ENCODE results near the gene CLDN6. TPM values are rescaled to one million over a fixed set of nuclear protein-coding genes. Genes with fewer than 3 reads are reported as not detected.

Gene CLDN6, protein sequence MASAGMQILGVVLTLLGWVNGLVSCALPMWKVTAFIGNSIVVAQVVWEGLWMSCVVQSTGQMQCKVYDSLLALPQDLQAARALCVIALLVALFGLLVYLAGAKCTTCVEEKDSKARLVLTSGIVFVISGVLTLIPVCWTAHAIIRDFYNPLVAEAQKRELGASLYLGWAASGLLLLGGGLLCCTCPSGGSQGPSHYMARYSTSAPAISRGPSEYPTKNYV
- polyA plus RNA-seq (2013, experiment 1 of 2) = 508 TPM
- polyA plus RNA-seq (2013, experiment 2 of 2) = 491 TPM

DNA sequence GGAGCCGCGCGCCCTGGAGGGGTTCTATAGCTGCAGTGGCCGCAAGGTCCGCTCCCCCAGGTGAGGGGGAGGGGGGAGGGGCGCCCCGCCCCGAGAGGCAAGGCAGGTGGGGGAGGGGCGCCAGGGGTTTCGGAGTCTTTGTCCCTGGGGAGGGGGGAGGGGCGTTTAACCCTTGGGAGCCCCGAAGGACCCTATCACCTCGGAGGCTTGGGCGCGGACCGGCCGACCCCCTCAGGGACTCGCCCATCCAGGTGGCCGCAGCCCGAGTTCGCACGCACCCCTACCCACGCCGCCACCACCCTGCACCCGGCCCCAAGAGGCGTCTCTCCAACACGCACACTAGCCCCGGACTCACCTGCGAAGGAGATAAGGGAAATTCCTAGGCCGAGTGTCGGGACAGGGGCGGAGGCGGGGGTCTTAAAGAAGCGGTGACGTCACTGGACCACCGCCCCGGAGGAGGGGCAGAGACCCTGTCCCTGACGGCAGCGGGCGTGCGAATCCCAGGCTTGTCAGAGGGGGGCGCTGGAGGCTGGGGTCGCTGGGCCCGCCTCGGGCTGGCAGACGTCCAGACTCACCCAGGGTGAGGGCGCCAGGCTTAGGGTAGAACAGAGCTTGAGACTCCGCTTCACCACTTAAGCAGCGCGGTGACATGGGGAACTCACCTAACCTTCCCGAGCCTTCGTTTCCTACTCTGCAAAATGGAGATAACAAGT lies at the start of gene CLDN6:
Gene CLDN6 (minus strand): TSS at position 390 of the 713 bp plus-strand sequence. CDS start 2,162 bp downstream, outside the sequence.
- no CpG with 5 or more reads among the region's 52 CpGs for WGBS (ENCODE audit: extremely low coverage, insufficient coverage, low lambda C conversion rate)
- Histone ChIP-seq H3K79me2 (ENCODE audit: control insufficient read depth, insufficient read depth, low read length) (peaks cover 21% of the 10 kb centered on the region), H3K27me3 (ENCODE audit: insufficient read depth, low read length, poor library complexity) (no peaks in the 10 kb centered on the region), H3K56ac (ENCODE audit: low read length) (peak within 1 kb of the TSS; percentile 97), H3K4me2 (ENCODE audit: low read length) (peak within 1 kb of the TSS; percentile 94), H4K8ac (ENCODE audit: low read depth, low read length) (no peak within 1 kb of the TSS), H3K27ac (ENCODE audit: low read depth, low read length) (peak within 1 kb of the TSS; percentile 81), H3K23ac (ENCODE audit: low read length) (peak within 1 kb of the TSS; percentile 29), H2AK5ac (ENCODE audit: low read length) (peak within 1 kb of the TSS; percentile 69), H3K18ac (ENCODE audit: low read length) (peak within 1 kb of the TSS; percentile 92), H2BK120ac (ENCODE audit: low read depth, low read length) (no peak within 1 kb of the TSS), H3K9ac (ENCODE audit: low read length) (peak within 1 kb of the TSS; percentile 98), H2BK5ac (ENCODE audit: low read length) (peak within 1 kb of the TSS; percentile 84), H4K5ac (ENCODE audit: low read length) (no peak within 1 kb of the TSS), H3K79me1 (ENCODE audit: low read length) (peaks cover 6% of the 10 kb centered on the region), H3K4ac (ENCODE audit: low read depth, low read length) (peak within 1 kb of the TSS; percentile 93), H3K4me1 (ENCODE audit: control insufficient read depth, low read depth, low read length) (peaks cover 9% of the 10 kb centered on the region), H3K36me3 (ENCODE audit: control insufficient read depth, insufficient read depth, low read length) (peaks cover 2% of the 10 kb centered on the region), H2BK15ac (replicated peaks; ENCODE audit: low read depth) (no peak within 1 kb of the TSS), H3K4me3 (ENCODE audit: low read length) (peak within 1 kb of the TSS; percentile 89)
- DNase-seq = peak; percentile 98

DNA sequence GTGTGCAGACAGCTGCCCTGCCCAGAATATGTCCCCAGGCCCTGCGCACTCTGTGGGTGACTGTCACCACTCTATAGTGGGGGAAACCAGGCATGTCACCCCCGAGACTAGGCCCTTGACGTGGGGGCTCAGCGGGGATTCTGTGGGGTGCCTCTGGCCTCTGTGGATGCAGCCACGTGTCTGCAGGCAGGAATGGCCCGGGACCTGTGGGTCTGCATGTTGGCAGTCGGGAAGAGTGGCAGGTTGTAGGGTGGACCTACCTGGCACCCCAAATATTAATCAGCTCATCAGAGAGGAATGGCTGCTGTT lies 48.4 kb upstream of the CLDN6 start:
- no peak overlapping the region for H3K4me3 ChIP-seq (ENCODE audit: low read length)
- no peaks in the 10 kb centered on the region for H3K79me1 ChIP-seq (ENCODE audit: low read length)
- H2BK120ac ChIP-seq (ENCODE audit: low read depth, low read length) = no peak overlapping the region
- H2BK5ac ChIP-seq (ENCODE audit: low read length) = no peak overlapping the region
- no peak overlapping the region for H3K56ac ChIP-seq (ENCODE audit: low read length)
- no peaks in the 10 kb centered on the region for H3K27me3 ChIP-seq (ENCODE audit: insufficient read depth, low read length, poor library complexity)
- no peak overlapping the region for H3K18ac ChIP-seq (ENCODE audit: low read length)
- H3K4ac ChIP-seq (ENCODE audit: low read depth, low read length) = no peak overlapping the region
- H3K27ac ChIP-seq (ENCODE audit: low read depth, low read length) = no peak overlapping the region
- no peak overlapping the region for H4K5ac ChIP-seq (ENCODE audit: low read length)
- no peak overlapping the region for H3K9ac ChIP-seq (ENCODE audit: low read length)
- WGBS (ENCODE audit: extremely low coverage, insufficient coverage, low lambda C conversion rate) = no CpG with 5 or more reads among the region's 7 CpGs
- H3K36me3 ChIP-seq (ENCODE audit: control insufficient read depth, insufficient read depth, low read length) = no peaks in the 10 kb centered on the region
- no peak overlapping the region for H2AK5ac ChIP-seq (ENCODE audit: low read length)
- no peak overlapping the region for H4K8ac ChIP-seq (ENCODE audit: low read depth, low read length)
- no peak for DNase-seq
- H3K79me2 ChIP-seq (ENCODE audit: control insufficient read depth, insufficient read depth, low read length) = no peaks in the 10 kb centered on the region
- H3K23ac ChIP-seq (ENCODE audit: low read length) = no peak overlapping the region
- H3K4me1 ChIP-seq (ENCODE audit: control insufficient read depth, low read depth, low read length) = no peaks in the 10 kb centered on the region
- H3K4me2 ChIP-seq (ENCODE audit: low read length) = no peak overlapping the region
- no peak overlapping the region for H2BK15ac ChIP-seq (replicated peaks; ENCODE audit: low read depth)

DNA sequence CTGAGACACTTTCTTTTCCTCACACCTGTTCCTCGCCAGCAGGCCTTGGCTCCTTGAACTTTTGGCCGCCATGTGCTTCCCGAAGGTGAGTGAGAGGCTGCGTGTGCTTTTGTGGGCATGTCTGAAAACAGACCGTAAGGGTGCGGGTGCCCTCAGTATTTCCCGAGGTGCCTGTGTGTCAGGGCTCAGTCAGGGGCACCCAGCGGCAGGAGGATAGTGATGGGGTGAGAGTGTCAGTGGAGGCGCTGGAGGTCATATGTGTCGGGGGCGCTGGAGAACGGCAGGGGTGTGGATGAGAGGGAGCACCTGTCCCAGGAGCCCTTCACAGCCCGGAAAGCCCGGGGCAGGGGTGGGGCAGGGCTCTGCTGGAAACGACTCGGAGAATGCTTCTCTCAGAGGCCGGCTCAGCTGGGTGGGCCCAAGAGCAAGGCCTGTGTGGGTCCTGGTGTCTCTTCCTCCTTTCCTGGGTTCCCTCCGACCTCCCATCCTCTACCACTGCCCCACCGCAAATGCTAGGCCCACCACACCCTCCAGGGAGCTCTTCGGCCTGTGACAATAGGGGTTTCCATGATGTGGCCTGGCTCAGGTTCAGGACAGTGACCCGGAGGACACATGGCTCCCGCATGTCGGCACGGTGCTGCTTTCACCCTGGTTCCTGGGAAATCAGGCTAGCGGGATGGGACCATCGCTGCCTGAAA lies 47.9 kb upstream of the CLDN6 start:
- no peak overlapping the region for H4K5ac ChIP-seq (ENCODE audit: low read length)

DNA sequence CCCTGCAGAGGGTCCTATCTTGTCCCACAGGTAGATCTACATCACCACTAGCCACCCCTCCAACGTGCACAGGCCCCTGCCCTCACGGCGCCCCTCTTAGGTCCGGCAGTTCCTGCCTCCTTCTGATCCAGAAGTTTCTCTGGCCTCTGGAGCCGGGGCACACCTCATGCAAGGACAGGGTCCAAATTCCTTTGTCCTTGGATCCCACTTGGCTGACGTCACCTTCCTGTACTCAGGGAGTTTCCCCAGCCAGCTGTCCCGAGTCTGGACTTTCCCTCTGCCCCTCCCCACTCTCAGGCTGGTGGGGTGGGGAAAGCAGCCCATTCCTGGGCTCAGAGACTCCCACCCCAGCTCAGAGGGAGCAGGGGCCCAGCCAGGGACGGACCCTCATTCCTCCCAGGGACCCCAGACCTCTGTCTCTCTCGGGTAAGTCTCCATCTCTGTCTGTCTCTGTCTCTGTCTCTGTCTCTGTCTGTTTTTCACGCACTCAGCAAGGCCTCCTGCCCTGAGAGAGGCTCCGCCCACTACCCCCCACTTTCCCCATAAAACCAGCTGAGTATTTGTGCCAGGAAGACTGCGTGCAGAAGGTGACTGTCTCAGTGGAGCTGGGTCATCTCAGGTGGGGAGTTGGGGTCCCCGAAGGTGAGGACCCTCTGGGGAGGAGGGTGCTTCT lies 47.2 kb upstream of the CLDN6 start, which contains the start of gene IL32:
Gene IL32 (plus strand): TSS at position 572 of the 673 bp plus-strand sequence. CDS start 172 bp downstream, outside the sequence.
- no peak within 1 kb of the TSS for H2AK5ac ChIP-seq (ENCODE audit: low read length)
- H3K36me3 ChIP-seq (ENCODE audit: control insufficient read depth, insufficient read depth, low read length) = no peaks in the 10 kb centered on the region
- H3K4me1 ChIP-seq (ENCODE audit: control insufficient read depth, low read depth, low read length) = no peaks in the 10 kb centered on the region
- no peak within 1 kb of the TSS for H3K4ac ChIP-seq (ENCODE audit: low read depth, low read length)
- H3K56ac ChIP-seq (ENCODE audit: low read length) = no peak within 1 kb of the TSS
- no peaks in the 10 kb centered on the region for H3K27me3 ChIP-seq (ENCODE audit: insufficient read depth, low read length, poor library complexity)
- no peak within 1 kb of the TSS for H3K27ac ChIP-seq (ENCODE audit: low read depth, low read length)
- WGBS (ENCODE audit: extremely low coverage, insufficient coverage, low lambda C conversion rate) = no CpG with 5 or more reads among the region's 13 CpGs
- no peak within 1 kb of the TSS for H2BK120ac ChIP-seq (ENCODE audit: low read depth, low read length)
- no peak within 1 kb of the TSS for H3K23ac ChIP-seq (ENCODE audit: low read length)
- H3K4me2 ChIP-seq (ENCODE audit: low read length) = no peak within 1 kb of the TSS
- H2BK15ac ChIP-seq (replicated peaks; ENCODE audit: low read depth) = no peak within 1 kb of the TSS
- H3K4me3 ChIP-seq (ENCODE audit: low read length) = no peak within 1 kb of the TSS
- H4K5ac ChIP-seq (ENCODE audit: low read length) = no peak within 1 kb of the TSS
- H3K18ac ChIP-seq (ENCODE audit: low read length) = no peak within 1 kb of the TSS
- no peak within 1 kb of the TSS for H3K9ac ChIP-seq (ENCODE audit: low read length)
- H4K8ac ChIP-seq (ENCODE audit: low read depth, low read length) = no peak within 1 kb of the TSS
- H2BK5ac ChIP-seq (ENCODE audit: low read length) = no peak within 1 kb of the TSS
- H3K79me1 ChIP-seq (ENCODE audit: low read length) = no peaks in the 10 kb centered on the region
- DNase-seq = no peak
- no peaks in the 10 kb centered on the region for H3K79me2 ChIP-seq (ENCODE audit: control insufficient read depth, insufficient read depth, low read length)

More for the DNA sequence above, 47.9 kb upstream of the CLDN6 start:
- Histone ChIP-seq H3K56ac (ENCODE audit: low read length) (no peak overlapping the region), H4K8ac (ENCODE audit: low read depth, low read length) (no peak overlapping the region), H3K23ac (ENCODE audit: low read length) (no peak overlapping the region), H2BK120ac (ENCODE audit: low read depth, low read length) (no peak overlapping the region), H2AK5ac (ENCODE audit: low read length) (no peak overlapping the region), H3K27ac (ENCODE audit: low read depth, low read length) (no peak overlapping the region), H3K79me2 (ENCODE audit: control insufficient read depth, insufficient read depth, low read length) (no peaks in the 10 kb centered on the region), H2BK5ac (ENCODE audit: low read length) (no peak overlapping the region), H3K4ac (ENCODE audit: low read depth, low read length) (no peak overlapping the region), H3K27me3 (ENCODE audit: insufficient read depth, low read length, poor library complexity) (no peaks in the 10 kb centered on the region), H3K18ac (ENCODE audit: low read length) (no peak overlapping the region), H3K9ac (ENCODE audit: low read length) (no peak overlapping the region), H3K4me2 (ENCODE audit: low read length) (no peak overlapping the region), H3K4me1 (ENCODE audit: control insufficient read depth, low read depth, low read length) (no peaks in the 10 kb centered on the region), H3K79me1 (ENCODE audit: low read length) (no peaks in the 10 kb centered on the region), H2BK15ac (replicated peaks; ENCODE audit: low read depth) (no peak overlapping the region), H3K4me3 (ENCODE audit: low read length) (no peak overlapping the region), H3K36me3 (ENCODE audit: control insufficient read depth, insufficient read depth, low read length) (no peaks in the 10 kb centered on the region)
- DNase-seq = no peak
- no CpG with 5 or more reads among the region's 26 CpGs for WGBS (ENCODE audit: extremely low coverage, insufficient coverage, low lambda C conversion rate)

DNA sequence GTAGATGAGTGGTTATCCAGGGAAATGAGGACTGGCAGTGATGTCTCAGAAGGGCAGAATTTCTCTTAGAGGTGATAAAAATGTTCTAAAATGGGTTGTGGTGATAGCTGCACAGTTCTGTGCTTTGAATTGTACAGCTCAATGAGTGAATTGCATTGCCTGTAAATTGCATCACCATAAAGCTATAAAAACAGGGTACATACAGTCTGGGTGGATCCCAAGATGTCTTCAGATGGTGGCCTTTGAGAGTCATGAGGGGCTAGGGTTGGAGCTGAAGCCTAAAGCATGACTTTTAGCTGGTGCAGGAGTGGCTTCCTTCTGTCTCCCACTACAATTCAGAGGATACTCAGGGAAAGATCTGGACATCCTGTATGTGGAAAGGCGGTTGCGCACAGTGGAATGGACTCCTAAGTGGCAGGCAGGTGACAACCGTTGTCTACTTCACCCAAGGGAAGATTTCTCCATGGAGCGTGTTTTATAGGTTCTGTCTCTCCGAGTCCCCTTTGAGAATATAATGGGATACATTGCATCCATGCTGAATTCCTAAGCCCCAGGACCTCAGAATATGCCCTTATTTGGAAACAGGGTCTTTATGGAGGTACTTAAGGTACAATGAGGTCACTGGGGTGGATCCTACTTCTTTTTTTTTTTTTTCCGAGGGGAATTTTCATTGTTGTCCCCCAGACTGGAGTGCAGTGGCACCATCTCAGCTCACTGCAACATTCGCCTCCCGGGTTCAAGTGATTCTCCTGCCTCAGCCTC lies 45.8 kb upstream of the CLDN6 start:
- WGBS (ENCODE audit: extremely low coverage, insufficient coverage, low lambda C conversion rate) = no CpG with 5 or more reads among the region's 8 CpGs
- no peak overlapping the region for H3K56ac ChIP-seq (ENCODE audit: low read length)
- no peak overlapping the region for H2BK15ac ChIP-seq (replicated peaks; ENCODE audit: low read depth)
- H3K27ac ChIP-seq (ENCODE audit: low read depth, low read length) = no peak overlapping the region
- no peak overlapping the region for H3K4me3 ChIP-seq (ENCODE audit: low read length)
- H4K5ac ChIP-seq (ENCODE audit: low read length) = no peak overlapping the region
- no peaks in the 10 kb centered on the region for H3K79me1 ChIP-seq (ENCODE audit: low read length)
- H3K18ac ChIP-seq (ENCODE audit: low read length) = no peak overlapping the region
- H3K4me1 ChIP-seq (ENCODE audit: control insufficient read depth, low read depth, low read length) = no peaks in the 10 kb centered on the region
- no peak overlapping the region for H3K23ac ChIP-seq (ENCODE audit: low read length)
- no peaks in the 10 kb centered on the region for H3K36me3 ChIP-seq (ENCODE audit: control insufficient read depth, insufficient read depth, low read length)
- no peak overlapping the region for H2BK5ac ChIP-seq (ENCODE audit: low read length)
- H2AK5ac ChIP-seq (ENCODE audit: low read length) = no peak overlapping the region
- no peak overlapping the region for H4K8ac ChIP-seq (ENCODE audit: low read depth, low read length)
- no peak overlapping the region for H3K4me2 ChIP-seq (ENCODE audit: low read length)
- no peaks in the 10 kb centered on the region for H3K27me3 ChIP-seq (ENCODE audit: insufficient read depth, low read length, poor library complexity)
- H2BK120ac ChIP-seq (ENCODE audit: low read depth, low read length) = no peak overlapping the region
- H3K9ac ChIP-seq (ENCODE audit: low read length) = no peak overlapping the region
- no peak overlapping the region for H3K4ac ChIP-seq (ENCODE audit: low read depth, low read length)
- peak; percentile 56 for DNase-seq
- H3K79me2 ChIP-seq (ENCODE audit: control insufficient read depth, insufficient read depth, low read length) = no peaks in the 10 kb centered on the region
